Measurements from ENCODE around the gene MLLT3. TPM values are rescaled to one million over a fixed set of nuclear protein-coding genes. Genes with fewer than 3 reads are reported as not detected.

The MLLT3 gene
- total RNA-seq, 1 donor from 2014 or later = 17.5 TPM

- no peaks in the 10 kb centered on the region for H3K9me3 ChIP-seq (replicated peaks)
- no peak overlapping the region for H3K27ac ChIP-seq (replicated peaks)
- no peaks in the 10 kb centered on the region for H3K36me3 ChIP-seq
- H3K4me3 ChIP-seq = no peak overlapping the region
- H3K4me1 ChIP-seq = no peaks in the 10 kb centered on the region
- intact Hi-C loops (cut with micrococcal nuclease) = no loop called here
- no peaks in the 10 kb centered on the region for H3K27me3 ChIP-seq (ENCODE audit: low read depth)
- no peak for TF ChIP-seq CTCF (IDR thresholded peaks at IDR 0.05; ENCODE audit: borderline replicate concordance)
- DNase-seq = no peak
Measured at GRCh38 chr9:20331095-20331685, 291.1 kb downstream of the MLLT3 start.

- no peak for TF ChIP-seq CTCF (IDR thresholded peaks at IDR 0.05; ENCODE audit: borderline replicate concordance)
- Histone ChIP-seq H3K4me1 (no peaks in the 10 kb centered on the region), H3K4me3 (no peak overlapping the region), H3K27me3 (ENCODE audit: low read depth) (no peaks in the 10 kb centered on the region), H3K9me3 (replicated peaks) (no peaks in the 10 kb centered on the region), H3K36me3 (no peaks in the 10 kb centered on the region), H3K27ac (replicated peaks) (no peak overlapping the region)
- intact Hi-C loops (cut with micrococcal nuclease) = no loop called here
- DNase-seq = no peak
Measured at GRCh38 chr9:20330688-20331087, 291.6 kb downstream of the MLLT3 start.

GRCh38 chr9:20326516-20326915, 295.8 kb downstream of the MLLT3 start:
- Histone ChIP-seq H3K36me3 (no peaks in the 10 kb centered on the region), H3K27ac (replicated peaks) (no peak overlapping the region), H3K9me3 (replicated peaks) (no peaks in the 10 kb centered on the region), H3K4me3 (no peak overlapping the region), H3K4me1 (no peaks in the 10 kb centered on the region), H3K27me3 (ENCODE audit: low read depth) (no peaks in the 10 kb centered on the region)
- DNase-seq = no peak
- no peak for TF ChIP-seq CTCF (IDR thresholded peaks at IDR 0.05; ENCODE audit: borderline replicate concordance)
- intact Hi-C loops (cut with micrococcal nuclease) = no loop called here

- Histone ChIP-seq H3K27ac (replicated peaks) (no peak overlapping the region), H3K27me3 (ENCODE audit: low read depth) (no peaks in the 10 kb centered on the region), H3K4me1 (no peaks in the 10 kb centered on the region), H3K9me3 (replicated peaks) (no peaks in the 10 kb centered on the region), H3K36me3 (no peaks in the 10 kb centered on the region), H3K4me3 (no peak overlapping the region)
- TF ChIP-seq CTCF (IDR thresholded peaks at IDR 0.05; ENCODE audit: borderline replicate concordance) = no peak
- intact Hi-C loops (cut with micrococcal nuclease) = no loop called here
- no peak for DNase-seq
Measured at GRCh38 chr9:20325008-20325407, 297.3 kb downstream of the MLLT3 start.

GRCh38 chr9:20322212-20322611, 300.1 kb downstream of the MLLT3 start:
- Histone ChIP-seq H3K27ac (replicated peaks) (no peak overlapping the region), H3K36me3 (no peaks in the 10 kb centered on the region), H3K4me1 (no peaks in the 10 kb centered on the region), H3K9me3 (replicated peaks) (no peaks in the 10 kb centered on the region), H3K4me3 (no peak overlapping the region), H3K27me3 (ENCODE audit: low read depth) (no peaks in the 10 kb centered on the region)
- no peak for DNase-seq
- TF ChIP-seq CTCF (IDR thresholded peaks at IDR 0.05; ENCODE audit: borderline replicate concordance) = no peak
- intact Hi-C loops (cut with micrococcal nuclease) = no loop called here
